ENCODE results near the gene CPED1. TPM values are rescaled to one million over a fixed set of nuclear protein-coding genes. Genes with fewer than 3 reads are reported as not detected.

Gene CPED1
- total and polyA plus RNA-seq, 2 experiments from 2014 or later, result 0.17 to 0.47 TPM

GRCh38 chr7:121113288-121113687 is 124.8 kb downstream of the CPED1 start:
- no peak overlapping the region for H3K4me3 Mint-ChIP-seq
- no peak for TF ChIP-seq ZNF114 (CRISPR knock-in tag; IDR thresholded peaks at IDR 0.05)
- TF ChIP-seq NANOG (IDR thresholded peaks at IDR 0.05; ENCODE audit: borderline replicate concordance), result no peak
- no peak for TF ChIP-seq ZNF331 (CRISPR knock-in tag; IDR thresholded peaks at IDR 0.05; ENCODE audit: low read depth)
- no peak for TF ChIP-seq STAT1 (IDR thresholded peaks at IDR 0.05; ENCODE audit: unreplicated experiment)
- TF ChIP-seq EZH2 (IDR thresholded peaks at IDR 0.05; ENCODE audit: low read depth, unreplicated experiment), result no peak
- no peak for TF ChIP-seq ETS1 (IDR thresholded peaks at IDR 0.05)
- no peak for TF ChIP-seq ZNF462 (CRISPR knock-in tag; IDR thresholded peaks at IDR 0.05)
- TF ChIP-seq, protein P1, sequence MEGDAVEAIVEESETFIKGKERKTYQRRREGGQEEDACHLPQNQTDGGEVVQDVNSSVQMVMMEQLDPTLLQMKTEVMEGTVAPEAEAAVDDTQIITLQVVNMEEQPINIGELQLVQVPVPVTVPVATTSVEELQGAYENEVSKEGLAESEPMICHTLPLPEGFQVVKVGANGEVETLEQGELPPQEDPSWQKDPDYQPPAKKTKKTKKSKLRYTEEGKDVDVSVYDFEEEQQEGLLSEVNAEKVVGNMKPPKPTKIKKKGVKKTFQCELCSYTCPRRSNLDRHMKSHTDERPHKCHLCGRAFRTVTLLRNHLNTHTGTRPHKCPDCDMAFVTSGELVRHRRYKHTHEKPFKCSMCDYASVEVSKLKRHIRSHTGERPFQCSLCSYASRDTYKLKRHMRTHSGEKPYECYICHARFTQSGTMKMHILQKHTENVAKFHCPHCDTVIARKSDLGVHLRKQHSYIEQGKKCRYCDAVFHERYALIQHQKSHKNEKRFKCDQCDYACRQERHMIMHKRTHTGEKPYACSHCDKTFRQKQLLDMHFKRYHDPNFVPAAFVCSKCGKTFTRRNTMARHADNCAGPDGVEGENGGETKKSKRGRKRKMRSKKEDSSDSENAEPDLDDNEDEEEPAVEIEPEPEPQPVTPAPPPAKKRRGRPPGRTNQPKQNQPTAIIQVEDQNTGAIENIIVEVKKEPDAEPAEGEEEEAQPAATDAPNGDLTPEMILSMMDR (conservative IDR thresholded peaks at IDR 0.05; ENCODE audit: low read depth in 2 of 2), result no peak
- TF ChIP-seq POLR2AphosphoS5 (IDR thresholded peaks at IDR 0.05; ENCODE audit: low read depth), result no peak
- no peak for TF ChIP-seq EZH2phosphoT487 (IDR thresholded peaks at IDR 0.05; ENCODE audit: unreplicated experiment)
- TF ChIP-seq JUNB (IDR thresholded peaks at IDR 0.05; ENCODE audit: unreplicated experiment), result no peak
- TF ChIP-seq, protein P2, sequence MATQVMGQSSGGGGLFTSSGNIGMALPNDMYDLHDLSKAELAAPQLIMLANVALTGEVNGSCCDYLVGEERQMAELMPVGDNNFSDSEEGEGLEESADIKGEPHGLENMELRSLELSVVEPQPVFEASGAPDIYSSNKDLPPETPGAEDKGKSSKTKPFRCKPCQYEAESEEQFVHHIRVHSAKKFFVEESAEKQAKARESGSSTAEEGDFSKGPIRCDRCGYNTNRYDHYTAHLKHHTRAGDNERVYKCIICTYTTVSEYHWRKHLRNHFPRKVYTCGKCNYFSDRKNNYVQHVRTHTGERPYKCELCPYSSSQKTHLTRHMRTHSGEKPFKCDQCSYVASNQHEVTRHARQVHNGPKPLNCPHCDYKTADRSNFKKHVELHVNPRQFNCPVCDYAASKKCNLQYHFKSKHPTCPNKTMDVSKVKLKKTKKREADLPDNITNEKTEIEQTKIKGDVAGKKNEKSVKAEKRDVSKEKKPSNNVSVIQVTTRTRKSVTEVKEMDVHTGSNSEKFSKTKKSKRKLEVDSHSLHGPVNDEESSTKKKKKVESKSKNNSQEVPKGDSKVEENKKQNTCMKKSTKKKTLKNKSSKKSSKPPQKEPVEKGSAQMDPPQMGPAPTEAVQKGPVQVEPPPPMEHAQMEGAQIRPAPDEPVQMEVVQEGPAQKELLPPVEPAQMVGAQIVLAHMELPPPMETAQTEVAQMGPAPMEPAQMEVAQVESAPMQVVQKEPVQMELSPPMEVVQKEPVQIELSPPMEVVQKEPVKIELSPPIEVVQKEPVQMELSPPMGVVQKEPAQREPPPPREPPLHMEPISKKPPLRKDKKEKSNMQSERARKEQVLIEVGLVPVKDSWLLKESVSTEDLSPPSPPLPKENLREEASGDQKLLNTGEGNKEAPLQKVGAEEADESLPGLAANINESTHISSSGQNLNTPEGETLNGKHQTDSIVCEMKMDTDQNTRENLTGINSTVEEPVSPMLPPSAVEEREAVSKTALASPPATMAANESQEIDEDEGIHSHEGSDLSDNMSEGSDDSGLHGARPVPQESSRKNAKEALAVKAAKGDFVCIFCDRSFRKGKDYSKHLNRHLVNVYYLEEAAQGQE (IDR thresholded peaks at IDR 0.05; ENCODE audit: unreplicated experiment), result no peak
- no peak for TF ChIP-seq CREB1 (CRISPR knock-in tag; IDR thresholded peaks at IDR 0.05; ENCODE audit: low read depth)
- H3K4me1 ChIP-seq (ENCODE audit: insufficient read depth), result peaks cover 10% of the 10 kb centered on the region
- ATAC-seq (no peak), DNase-seq (ENCODE audit: low spot score) (no peak)
- no peaks in the 10 kb centered on the region for H3K36me3 ChIP-seq (ENCODE audit: insufficient read depth)
- H3K27ac ChIP-seq (ENCODE audit: low read depth), result no peak overlapping the region
- H3K9me3 Mint-ChIP-seq, result no peaks in the 10 kb centered on the region
- no peak overlapping the region for H2AFZ ChIP-seq
- no peaks in the 10 kb centered on the region for H3K9me2 ChIP-seq (ENCODE audit: insufficient read depth)
- H3K4me1 Mint-ChIP-seq, result peaks cover 9% of the 10 kb centered on the region
- H3K27me3 Mint-ChIP-seq (ENCODE audit: insufficient read depth, low read depth, poor library complexity), result no peaks in the 10 kb centered on the region
- H3K27ac Mint-ChIP-seq, result no peak overlapping the region
- no peak overlapping the region for H3K4me3 ChIP-seq
- no peaks in the 10 kb centered on the region for H3K36me3 Mint-ChIP-seq (ENCODE audit: low read depth)
- no peaks in the 10 kb centered on the region for H3K27me3 ChIP-seq (ENCODE audit: insufficient read depth)
- H3K4me2 ChIP-seq, result no peak overlapping the region
- no peaks in the 10 kb centered on the region for H3F3A ChIP-seq (replicated peaks; ENCODE audit: low read depth)
- no peaks in the 10 kb centered on the region for H4K20me1 ChIP-seq (replicated peaks; ENCODE audit: insufficient read depth)
- H3K79me2 ChIP-seq (replicated peaks; ENCODE audit: insufficient read depth), result no peaks in the 10 kb centered on the region

Measured in GM23338 (cell line).